Keratinocyte (primary cell): ENCODE measurements around the gene GDNF. TPM values are rescaled to one million over a fixed set of nuclear protein-coding genes. Genes with fewer than 3 reads are reported as not detected.
"Not testable (repeated sequence)": the region's sequence is repeated elsewhere in the genome, so short reads cannot be mapped to it uniquely, and the experiment has no call there.

ENCODE experiments used
- DNase-seq: peaks from one replicate; pipeline ENCODE4 v3.0.0-alpha.2; 2011; ENCODE audit warnings: low read depth, missing footprints, low spot score
- FAIRE-seq: peaks from 2 replicates; lab custom pipeline; 2011; peaks lifted over from hg19 to GRCh38; lab: Jason Lieb, UNC
- H2AFZ ChIP-seq: 2 replicates; pipeline ENCODE4 v1.6.0; 2012; ENCODE audit warnings: low read length, control low read depth, inconsistent platforms; ENCODE audit not compliant: control insufficient read depth
- H3K27ac ChIP-seq: 2 replicates; pipeline ENCODE4 v1.5.1; 2011; ENCODE audit warnings: low read length; ENCODE audit not compliant: control insufficient read depth, insufficient read depth
- H3K27me3 ChIP-seq: 3 replicates; pipeline ENCODE4 v1.6.0; 2011; ENCODE audit warnings: low read length; ENCODE audit not compliant: control insufficient read depth, insufficient read depth; ENCODE audit errors: extremely low read depth
- H3K36me3 ChIP-seq, 2 experiments: 2 replicates in 1 of 2; 3 replicates in 1 of 2; pipeline ENCODE4 v1.5.1; 2011; ENCODE audit warnings: low read length in 2 of 2, mild to moderate bottlenecking in 1 of 2; ENCODE audit not compliant: control insufficient read depth in 2 of 2, insufficient read depth in 2 of 2; ENCODE audit errors: extremely low read depth in 1 of 2
- H3K4me1 ChIP-seq: 3 replicates; pipeline ENCODE4 v1.5.1; 2011; ENCODE audit warnings: low read length; ENCODE audit not compliant: control insufficient read depth, insufficient read depth; ENCODE audit errors: extremely low read depth
- H3K4me2 ChIP-seq: 3 replicates; pipeline ENCODE4 v1.6.0; 2011; ENCODE audit warnings: low read depth, low read length; ENCODE audit not compliant: control insufficient read depth, insufficient read depth; ENCODE audit errors: extremely low read depth
- H3K4me3 ChIP-seq, 3 experiments: fragments of 200-600 bp in 1 of 3; sonication (generic) in 1 of 3; 2 replicates in 2 of 3; 3 replicates in 1 of 3; pipeline ENCODE4 v1.5.1; 2011 to 2016; ENCODE audit warnings: low read length in 3 of 3, mild to moderate bottlenecking in 3 of 3, control low read depth in 2 of 3, inconsistent platforms in 1 of 3, low read depth in 1 of 3, mixed read lengths in 1 of 3, mixed run types in 1 of 3, moderate library complexity in 1 of 3; ENCODE audit not compliant: control insufficient read depth in 2 of 3, insufficient read depth in 2 of 3; ENCODE audit errors: extremely low read depth in 1 of 3
- H3K79me2 ChIP-seq: 2 replicates; pipeline ENCODE4 v1.6.0; 2012; ENCODE audit warnings: low read length; ENCODE audit not compliant: control insufficient read depth, insufficient read depth
- H3K9ac ChIP-seq: 3 replicates; pipeline ENCODE4 v1.6.0; 2011; ENCODE audit warnings: low read length; ENCODE audit not compliant: control insufficient read depth, insufficient read depth; ENCODE audit errors: extremely low read depth
- H3K9me1 ChIP-seq: 3 replicates; pipeline ENCODE4 v1.6.0; 2011; ENCODE audit warnings: low read length; ENCODE audit not compliant: control insufficient read depth, insufficient read depth; ENCODE audit errors: extremely low read depth
- H3K9me3 ChIP-seq: 2 replicates; pipeline ENCODE4 v1.5.1; 2012; ENCODE audit warnings: low read depth, low read length; ENCODE audit not compliant: control insufficient read depth
- H4K20me1 ChIP-seq: 3 replicates; pipeline ENCODE4 v1.6.0; 2011; ENCODE audit warnings: low read length; ENCODE audit not compliant: control insufficient read depth, insufficient read depth; ENCODE audit errors: extremely low read depth
- CTCF ChIP-seq, 3 experiments: IDR thresholded peaks in 1 of 3; conservative IDR thresholded peaks in 1 of 3; optimal IDR thresholded peaks in 1 of 3; 2 replicates in 2 of 3; 3 replicates in 1 of 3; pipeline versions ENCODE3 to v1.5.1; 2011; ENCODE audit warnings: low read length in 3 of 3, mild to moderate bottlenecking in 3 of 3, moderate library complexity in 2 of 3, control low read depth in 1 of 3, inconsistent platforms in 1 of 3; ENCODE audit not compliant: insufficient read depth in 2 of 3; ENCODE audit errors: extremely low read depth in 1 of 3
- EZH2 ChIP-seq: IDR thresholded peaks from one replicate; pipeline ENCODE4 v1.6.1; 2012; ENCODE audit warnings: inconsistent platforms, mild to moderate bottlenecking, low read length, moderate library complexity
- dilution Hi-C: fragments of 300-500 bp; cut with MboI; formaldehyde crosslinking; loops from one replicate; pipeline ENCODE4 v1.7.0; 2020; ENCODE audit warnings: low sequenced_read_pairs; ENCODE audit not compliant: extremely low pct_ligation_motif_present
- polyA plus RNA-seq, 5 experiments: library from polyadenylated mRNA; depleted of rRNA in 3 of 5; stranded (reverse) in 3 of 5; stranded (forward) in 1 of 5; unstranded in 1 of 5; fragments of >200 nt; gene quantifications; 1 replicate in 1 of 5; 2 replicates in 3 of 5; 3 replicates in 1 of 5; pipeline versions ENCODE4 v1.2.1 to v1.2.3, GENCODE V29; 2011 to 2012; ENCODE audit warnings: missing spikeins in 2 of 5, low read depth in 1 of 5, low replicate concordance in 1 of 5

The GDNF gene
- polyA plus RNA-seq, 1 donor (not counting 4 experiments of a cell fraction or from before 2014, with no cell fraction given): 2.4 TPM

GRCh38 chr5:37869216-37869615, 29.4 kb upstream of the GDNF start:
- DNase-seq (no peak), FAIRE-seq (no peak)
- Histone ChIP-seq H3K9me1 (no peaks in the 10 kb centered on the region), H3K27me3 (no peaks in the 10 kb centered on the region), H3K4me3 (no peak overlapping the region), H3K4me1 (peaks cover 3% of the 10 kb centered on the region), H3K9me3 (no peaks in the 10 kb centered on the region), H3K27ac (no peak overlapping the region), H3K79me2 (no peaks in the 10 kb centered on the region), H3K36me3 (no peaks in the 10 kb centered on the region), H2AFZ (no peak overlapping the region), H4K20me1 (no peaks in the 10 kb centered on the region), H3K4me2 (peak overlapping the region; percentile 3), H3K9ac (no peak overlapping the region)
- dilution Hi-C loops: no loop called here
- no peak for TF ChIP-seq CTCF (optimal IDR thresholded peaks at IDR 0.05 in 1 of 3, IDR thresholded peaks at IDR 0.05 in 1 of 3, conservative IDR thresholded peaks at IDR 0.05 in 1 of 3; ENCODE audit: extremely low read depth in 1 of 3, insufficient read depth in 2 of 3, low read length in 3 of 3)
- no peak for TF ChIP-seq EZH2

- H3K4me2 ChIP-seq: no peak overlapping the region
- dilution Hi-C loops: no loop called here
These were observed 27.8 kb upstream of the GDNF start for GRCh38 chr5:37867654-37868053.

GRCh38 chr5:37862907-37863306, 23.1 kb upstream of the GDNF start:
- FAIRE-seq, H3K27ac ChIP-seq, H2AFZ ChIP-seq, H3K79me2 ChIP-seq, H3K9me3 ChIP-seq, H3K4me3 ChIP-seq, H3K4me1 ChIP-seq, H3K27me3 ChIP-seq, H4K20me1 ChIP-seq, H3K4me2 ChIP-seq, DNase-seq, H3K36me3 ChIP-seq, dilution Hi-C loops, H3K9ac ChIP-seq, H3K9me1 ChIP-seq: not testable (repeated sequence)

More at GRCh38 chr5:37867654-37868053, 27.8 kb upstream of the GDNF start:
- Histone ChIP-seq H3K9ac (no peak overlapping the region), H3K9me1 (no peaks in the 10 kb centered on the region), H3K79me2 (no peaks in the 10 kb centered on the region), H3K9me3 (no peaks in the 10 kb centered on the region), H3K36me3 (no peaks in the 10 kb centered on the region), H2AFZ (no peak overlapping the region), H3K4me1 (peaks cover 3% of the 10 kb centered on the region), H4K20me1 (no peaks in the 10 kb centered on the region), H3K27me3 (no peaks in the 10 kb centered on the region), H3K27ac (no peak overlapping the region), H3K4me3 (no peak overlapping the region)
- DNase-seq (no peak), FAIRE-seq (no peak)
- TF ChIP-seq CTCF (optimal IDR thresholded peaks at IDR 0.05 in 1 of 3, IDR thresholded peaks at IDR 0.05 in 1 of 3, conservative IDR thresholded peaks at IDR 0.05 in 1 of 3; ENCODE audit: extremely low read depth in 1 of 3, insufficient read depth in 2 of 3, low read length in 3 of 3) (no peak), EZH2 (no peak)
